RWPE1 (cell line): ENCODE results near the gene PDK3.

Source experiments
- CTCF ChIA-PET: fragments of 350-600 bp; sonication (Branson Sonifier 250); formaldehyde crosslinking; extraction: SDS; loops from one replicate; lab custom pipeline; 2021; lab: Yijun Ruan, JAX
- POLR2A ChIA-PET: fragments of 400-600 bp; formaldehyde crosslinking; extraction: SDS; loops from one replicate; lab custom pipeline; 2020; ENCODE audit warnings: antibody characterized with exemption; ENCODE audit not compliant: low non-redundant PET; lab: Yijun Ruan, JAX
- DNase-seq: peaks from one replicate; pipeline ENCODE4 v3.0.0; 2012; ENCODE audit warnings: low spot score
- H3K27ac ChIP-seq: fragments of 450-650 bp; 2 replicates; pipeline ENCODE4 v1.5.1; 2017
- CTCF ChIP-seq: fragments of 450-650 bp; conservative IDR thresholded peaks from 2 replicates; pipeline ENCODE4 v1.5.1; 2017; ENCODE audit warnings: low read depth, mild to moderate bottlenecking

The PDK3 gene

GRCh38 chrX:24426921-24427746, 38.0 kb upstream of the PDK3 start:
- ChIA-PET POLR2A (no interaction called here), CTCF (interaction anchor here (0.6 to 0.7 kb wide), 3 partner anchors 37 to 466 kb away, joined by 3 to 4 read pairs (median 4); no protein-coding TSS in a partner anchor)
- no peak for DNase-seq
- H3K27ac ChIP-seq: no peak overlapping the region
- TF ChIP-seq CTCF: no peak

GRCh38 chrX:24427747-24428019, 37.4 kb upstream of the PDK3 start:
- no peak for DNase-seq
- POLR2A ChIA-PET: no interaction called here
- H3K27ac ChIP-seq: no peak overlapping the region
- CTCF ChIA-PET: no interaction called here
- TF ChIP-seq CTCF: no peak

- H3K27ac ChIP-seq: no peak overlapping the region
- POLR2A ChIA-PET: no interaction called here
- DNase-seq: no peak
- TF ChIP-seq CTCF: no peak
- CTCF ChIA-PET: no interaction called here
Measured at GRCh38 chrX:24428516-24428915, 36.6 kb upstream of the PDK3 start.

GRCh38 chrX:24435060-24435459, 30.0 kb upstream of the PDK3 start:
- no peak for DNase-seq
- ChIA-PET CTCF (no interaction called here), POLR2A (no interaction called here)
- TF ChIP-seq CTCF: no peak
- no peak overlapping the region for H3K27ac ChIP-seq

GRCh38 chrX:24443918-24444317, 21.2 kb upstream of the PDK3 start:
- H3K27ac ChIP-seq: no peak overlapping the region
- no peak for TF ChIP-seq CTCF
- POLR2A ChIA-PET: no interaction called here
- no peak for DNase-seq
- CTCF ChIA-PET: interaction anchor here (0.7 kb wide), 1 partner anchor 48 kb away, joined by 4 read pairs; no protein-coding TSS in a partner anchor

GRCh38 chrX:24444645-24445044, 20.4 kb upstream of the PDK3 start:
- CTCF ChIA-PET: interaction anchor here (0.7 kb wide), 1 partner anchor 47 kb away, joined by 4 read pairs; no protein-coding TSS in a partner anchor

More at GRCh38 chrX:24444645-24445044, 20.4 kb upstream of the PDK3 start:
- H3K27ac ChIP-seq: no peak overlapping the region
- POLR2A ChIA-PET: no interaction called here
- no peak for TF ChIP-seq CTCF
- no peak for DNase-seq
